ENCODE data around the gene COTL1.
"Not testable (repeated sequence)": the region's sequence is repeated elsewhere in the genome, so short reads cannot be mapped to it uniquely, and the experiment has no call there.

Gene COTL1

DNA sequence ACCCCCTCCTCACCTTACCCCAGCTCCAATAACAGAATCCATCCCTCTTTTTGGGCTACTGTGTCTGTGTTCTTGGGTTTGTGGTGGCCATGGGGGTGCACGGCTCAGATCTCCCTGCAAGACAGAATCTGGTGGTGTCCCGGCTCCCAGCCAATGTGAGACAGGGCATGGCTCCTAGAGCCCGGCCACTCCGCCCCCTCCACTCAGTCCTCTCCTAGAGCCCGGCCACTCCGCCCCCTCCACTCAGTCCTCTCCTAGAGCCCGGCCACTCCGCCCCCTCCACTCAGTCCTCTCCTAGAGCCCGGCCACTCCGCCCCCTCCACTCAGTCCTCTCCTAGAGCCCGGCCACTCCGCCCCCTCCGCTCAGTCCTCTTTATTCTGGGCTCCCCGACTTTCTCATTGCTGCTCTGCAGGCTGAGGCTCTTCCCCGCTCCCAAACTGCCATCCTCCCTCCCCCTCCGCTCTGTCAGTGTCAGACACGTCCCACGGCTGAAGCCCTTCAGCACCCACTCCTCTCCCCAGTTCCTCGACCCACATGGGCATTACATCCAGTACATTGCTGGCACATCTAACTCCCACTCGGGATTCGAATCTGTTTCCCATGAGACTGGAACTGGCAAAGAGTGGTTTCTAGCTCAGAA, 92.8 kb downstream of the COTL1 start:
- DNase-seq, result not testable (repeated sequence)

DNA sequence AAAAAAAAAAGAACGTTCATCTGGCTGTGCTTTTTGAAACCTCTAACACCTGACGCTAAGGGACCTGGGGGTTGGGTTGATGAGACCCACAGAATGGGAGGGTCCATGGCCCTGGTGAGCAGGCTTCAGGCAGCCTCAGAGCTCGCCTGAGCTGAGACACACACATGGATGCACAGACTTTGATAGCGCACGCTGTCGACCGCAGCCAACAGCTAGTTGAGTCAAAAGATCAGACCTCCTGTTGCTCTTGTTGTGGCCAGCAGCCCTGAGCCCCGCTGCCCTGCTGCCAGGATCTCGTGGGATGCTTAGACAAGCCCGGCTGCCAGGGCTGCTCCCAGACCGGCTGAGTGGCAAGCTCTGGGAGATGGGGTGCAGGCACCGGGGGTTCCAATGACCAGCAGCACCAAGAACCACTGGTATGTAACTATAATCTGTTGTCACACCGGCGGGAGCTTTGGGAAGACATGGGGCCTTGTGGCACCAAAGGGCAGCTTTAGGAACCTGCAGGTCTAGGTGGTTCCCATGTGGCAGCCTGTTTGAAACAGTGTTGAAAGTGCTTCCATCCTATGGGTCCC, 93.4 kb downstream of the COTL1 start:
- DNase-seq, result no peak

DNA sequence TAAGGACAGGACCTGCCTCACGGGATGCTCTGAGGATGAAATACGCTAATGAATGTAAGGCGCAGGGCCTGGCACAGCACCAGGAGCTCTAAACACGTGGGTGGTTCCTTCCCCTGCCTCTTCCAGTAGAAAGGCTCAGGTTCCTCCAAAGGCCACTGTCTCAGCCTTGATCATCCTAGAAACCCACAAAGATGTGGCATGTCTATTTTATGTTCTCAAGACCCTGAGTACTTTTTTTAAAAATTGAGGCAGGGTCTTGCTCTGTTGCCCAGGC, 96.4 kb downstream of the COTL1 start:
- no peak for DNase-seq

DNA sequence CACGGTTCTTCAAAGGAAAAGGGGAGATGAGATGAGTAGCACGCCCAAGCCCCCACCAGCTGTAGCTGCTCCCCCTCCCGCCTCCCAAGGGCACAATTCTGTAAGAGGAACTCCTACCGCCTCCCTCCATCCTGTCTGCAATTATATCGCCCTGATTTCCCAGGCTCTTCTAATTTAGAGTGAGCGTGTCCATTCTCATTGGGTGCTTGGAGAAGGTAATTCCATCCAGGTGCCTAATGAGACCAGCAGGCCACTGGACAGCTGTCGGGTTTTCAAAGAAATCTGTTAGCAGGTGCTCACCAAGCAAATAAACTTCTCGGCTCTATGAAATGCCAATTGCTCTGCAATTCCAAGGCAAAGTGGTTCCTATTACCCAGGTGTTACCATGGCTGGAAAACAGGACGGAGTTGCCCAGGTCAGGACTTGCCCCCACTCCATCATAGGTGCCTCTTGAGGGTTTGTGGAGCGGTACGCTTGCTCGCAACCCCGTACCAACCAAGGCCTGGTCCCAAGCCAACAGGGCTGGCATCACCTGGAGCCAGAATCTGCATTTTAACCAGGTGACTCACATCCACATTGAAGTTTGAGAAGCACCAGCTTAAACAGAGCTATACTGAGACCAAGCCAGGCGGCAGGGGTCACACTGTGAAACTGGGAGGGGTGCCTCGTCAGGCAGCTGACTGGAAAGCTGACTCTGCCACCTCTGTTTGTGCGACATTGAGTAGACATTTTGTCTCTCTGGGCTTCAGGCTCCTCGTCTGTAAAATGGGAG, 97.0 kb downstream of the COTL1 start:
- no peak for DNase-seq

DNA sequence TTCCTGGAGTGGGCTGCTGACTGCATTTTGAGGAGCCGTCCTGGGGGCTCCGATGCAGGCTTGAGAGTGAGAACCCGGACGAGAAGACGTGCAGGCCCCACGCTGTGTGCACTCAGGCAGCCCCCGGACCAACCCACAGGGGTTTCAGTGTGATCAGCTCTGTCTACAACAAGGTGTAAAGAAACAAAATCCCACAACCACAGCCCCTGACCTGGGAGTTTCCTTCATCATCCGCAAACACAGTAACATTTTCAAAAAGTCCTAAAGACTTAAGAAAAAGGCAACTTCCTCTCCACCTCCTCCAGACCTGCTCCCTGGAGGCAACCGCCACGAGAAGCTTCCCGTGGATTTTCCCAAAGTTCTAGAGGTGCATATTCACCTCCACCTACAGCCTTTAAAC, 98.0 kb downstream of the COTL1 start:
- DNase-seq, result no peak

DNA sequence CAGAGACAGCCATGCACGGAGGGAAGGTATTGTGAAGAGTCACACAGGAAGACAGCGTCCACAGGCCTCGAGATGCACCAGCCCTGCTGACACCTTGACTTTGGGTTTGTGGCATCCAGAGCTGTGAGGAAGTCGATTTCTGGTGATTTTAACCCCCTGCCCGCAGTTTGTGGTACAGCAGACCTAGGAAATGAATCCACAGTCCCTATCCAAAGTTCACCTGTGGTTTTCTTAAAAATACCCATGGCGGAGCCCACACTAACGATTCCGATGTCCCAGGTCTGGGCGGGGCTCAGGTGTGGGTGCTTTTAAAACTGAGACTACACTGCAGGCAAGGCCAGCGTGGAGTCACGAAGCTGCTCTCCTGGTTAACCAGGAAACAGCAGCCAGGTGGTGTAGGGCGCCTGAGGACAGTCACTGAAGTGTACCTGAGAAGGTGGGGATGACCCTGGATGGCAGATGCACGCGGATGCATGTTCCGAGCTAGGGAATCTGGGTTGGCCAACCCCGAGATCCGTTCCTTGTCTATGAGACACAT, 99.0 kb downstream of the COTL1 start:
- no peak for DNase-seq

DNA sequence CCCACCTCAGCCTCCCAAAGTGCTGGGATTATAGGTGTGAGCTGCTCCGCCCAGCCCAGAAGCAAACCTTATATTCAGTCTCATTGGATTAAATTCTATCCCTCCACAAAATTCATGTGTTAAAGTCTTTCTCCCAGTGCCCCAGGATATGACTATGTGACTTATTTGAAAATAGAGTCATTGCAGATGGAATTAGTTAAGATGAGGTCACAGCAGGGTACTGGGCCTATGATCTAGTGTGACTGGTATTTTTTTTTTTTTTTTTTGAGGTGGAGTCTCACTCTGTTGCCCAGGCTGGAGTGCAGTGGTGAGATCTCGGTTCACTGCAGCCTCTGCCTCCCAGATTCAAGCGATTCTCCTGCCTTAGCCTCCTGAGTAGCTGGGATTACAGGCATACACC, 99.7 kb downstream of the COTL1 start:
- not testable (repeated sequence) for DNase-seq

DNA sequence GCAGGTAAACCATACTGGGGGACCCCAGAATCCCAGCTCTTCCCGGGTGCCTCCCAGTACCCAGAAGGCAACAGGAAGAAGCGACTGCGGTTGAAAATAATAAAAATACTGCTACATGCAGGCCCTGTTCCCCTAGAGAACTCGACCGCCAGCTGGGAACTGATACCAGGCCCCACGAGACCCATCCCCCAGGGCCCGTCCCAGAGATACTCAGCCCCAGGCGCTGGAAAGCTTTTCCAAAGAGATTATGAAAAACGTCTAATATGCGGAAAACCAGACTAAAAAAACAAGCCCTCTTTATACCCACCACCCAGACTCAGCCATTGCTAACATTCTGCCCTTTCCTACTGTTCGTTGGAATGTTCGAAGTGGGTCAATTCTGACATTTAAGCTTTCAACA, 100.5 kb downstream of the COTL1 start:
- DNase-seq, result no peak

All from hematopoietic multipotent progenitor cell treated with erythropoietin and hydrocortisone succinate and interleukin-3 and kit ligand, for 8 days (in vitro differentiated cells).